Smooth muscle cell (in vitro differentiated cells): ENCODE results near the gene C6orf52. TPM values are rescaled to one million over a fixed set of nuclear protein-coding genes. Genes with fewer than 3 reads are reported as not detected.

ENCODE experiments used
- DNase-seq: peaks from one replicate; lab custom pipeline; 2025; ENCODE audit not compliant: unreplicated experiment; lab: John Stamatoyannopoulos, UW
- H2AFZ ChIP-seq: fragments of 200-600 bp; sonication (generic); 2 replicates; pipeline ENCODE4 v1.6.0; 2016; ENCODE audit warnings: antibody characterized with exemption, low read depth, mild to moderate bottlenecking
- H3F3A ChIP-seq: fragments of 200-600 bp; sonication (generic); 2 replicates; pipeline ENCODE4 v1.6.0; 2017; ENCODE audit warnings: antibody characterized with exemption, low read depth
- H3K27ac ChIP-seq: fragments of 200-600 bp; sonication (generic); 2 replicates; pipeline ENCODE4 v1.5.1; 2016; ENCODE audit warnings: low read depth, mild to moderate bottlenecking
- H3K27me3 ChIP-seq: fragments of 200-600 bp; sonication (generic); 2 replicates; pipeline ENCODE4 v1.6.1; 2016; ENCODE audit warnings: low read depth, mild to moderate bottlenecking
- H3K36me3 ChIP-seq: fragments of 200-600 bp; sonication (generic); 2 replicates; pipeline ENCODE4 v1.5.1; 2016; ENCODE audit warnings: low read depth
- H3K4me1 ChIP-seq: fragments of 200-600 bp; sonication (generic); 2 replicates; pipeline ENCODE4 v1.5.1; 2016; ENCODE audit warnings: low read depth
- H3K4me2 ChIP-seq: fragments of 200-600 bp; sonication (generic); 2 replicates; pipeline ENCODE4 v1.6.0; 2016; ENCODE audit warnings: mild to moderate bottlenecking
- H3K4me3 ChIP-seq: fragments of 200-600 bp; sonication (generic); 2 replicates; pipeline ENCODE4 v1.5.1; 2016; ENCODE audit warnings: mild to moderate bottlenecking
- H3K79me2 ChIP-seq: fragments of 200-600 bp; sonication (generic); 2 replicates; pipeline ENCODE4 v1.6.0; 2016; ENCODE audit warnings: low read depth, mild to moderate bottlenecking
- H3K9ac ChIP-seq: fragments of 200-600 bp; sonication (generic); 2 replicates; pipeline ENCODE4 v1.6.0; 2016; ENCODE audit warnings: low read depth
- H3K9me3 ChIP-seq: fragments of 200-600 bp; sonication (generic); replicated peaks from 2 replicates; pipeline ENCODE4 v1.5.1; 2016; ENCODE audit warnings: low read depth
- H4K20me1 ChIP-seq: fragments of 200-600 bp; sonication (generic); 2 replicates; pipeline ENCODE4 v1.6.0; 2016; ENCODE audit warnings: low read depth
- CTCF ChIP-seq: fragments of 200-600 bp; sonication (generic); IDR thresholded peaks from 2 replicates; pipeline ENCODE4 v1.5.1; 2017; ENCODE audit warnings: borderline replicate concordance, mild to moderate bottlenecking, antibody characterized with exemption; ENCODE audit not compliant: insufficient read depth, poor library complexity, severe bottlenecking
- WGBS: methylation state at CpG from one replicate; pipeline ENCODE4 v1.1.7; 2016; ENCODE audit warnings: low lambda C conversion rate; 5-methylcytosine and 5-hydroxymethylcytosine counted together
- polyA plus RNA-seq: library from polyadenylated mRNA; unstranded; fragments of >200 nt; fragmentation: Nextera tagmentation; extraction: Ambion mirVana; gene quantifications from 2 replicates; pipeline ENCODE4 v1.2.1, GENCODE V29; 2016
- total RNA-seq: library from RNA; depleted of rRNA; stranded (reverse); fragments of >200 nt; gene quantifications from 2 replicates; pipeline ENCODE4 v1.2.3, GENCODE V29; 2014

Gene C6orf52
- total and polyA plus RNA-seq, 2 experiments from 2014 or later: 2.4 to 9.5 TPM

GRCh38 chr6:10685092-10685915 lies 9.1 kb downstream of the C6orf52 start:
- WGBS: 82% methylated on average over 3 of the region's 3 CpGs
- Histone ChIP-seq H3K4me2 (no peak overlapping the region), H3K4me1 (peaks cover 2% of the 10 kb centered on the region), H3F3A (no peaks in the 10 kb centered on the region), H3K9me3 (no peaks in the 10 kb centered on the region), H3K27ac (no peak overlapping the region), H3K4me3 (no peak overlapping the region), H4K20me1 (no peaks in the 10 kb centered on the region), H3K36me3 (no peaks in the 10 kb centered on the region), H3K79me2 (no peaks in the 10 kb centered on the region), H3K9ac (no peak overlapping the region), H3K27me3 (no peaks in the 10 kb centered on the region), H2AFZ (no peak overlapping the region)
- DNase-seq: no peak
- no peak for TF ChIP-seq CTCF

GRCh38 chr6:10684618-10685017 lies 9.8 kb downstream of the C6orf52 start:
- no peaks in the 10 kb centered on the region for H3K9me3 ChIP-seq
- no peaks in the 10 kb centered on the region for H3K27me3 ChIP-seq
- no peak overlapping the region for H3K9ac ChIP-seq
- no peak overlapping the region for H3K4me3 ChIP-seq
- TF ChIP-seq CTCF: no peak
- H2AFZ ChIP-seq: no peak overlapping the region
- H3K79me2 ChIP-seq: no peaks in the 10 kb centered on the region
- H3K4me1 ChIP-seq: no peaks in the 10 kb centered on the region
- no peaks in the 10 kb centered on the region for H4K20me1 ChIP-seq
- no peaks in the 10 kb centered on the region for H3F3A ChIP-seq
- no peak for DNase-seq
- H3K27ac ChIP-seq: no peak overlapping the region
- H3K4me2 ChIP-seq: no peak overlapping the region
- 89% methylated on average over 5 of the region's 5 CpGs for WGBS
- no peaks in the 10 kb centered on the region for H3K36me3 ChIP-seq

GRCh38 chr6:10682355-10682988 lies 11.9 kb downstream of the C6orf52 start:
- no peak for DNase-seq
- Histone ChIP-seq H3K4me2 (no peak overlapping the region), H3K4me3 (no peak overlapping the region), H3K27me3 (no peaks in the 10 kb centered on the region), H4K20me1 (no peaks in the 10 kb centered on the region), H3K9me3 (no peaks in the 10 kb centered on the region), H3K4me1 (no peaks in the 10 kb centered on the region), H3K79me2 (no peaks in the 10 kb centered on the region), H2AFZ (no peak overlapping the region), H3F3A (no peaks in the 10 kb centered on the region), H3K9ac (no peak overlapping the region), H3K36me3 (no peaks in the 10 kb centered on the region), H3K27ac (no peak overlapping the region)
- no peak for TF ChIP-seq CTCF

- H3K9me3 ChIP-seq: no peaks in the 10 kb centered on the region
- H3K36me3 ChIP-seq: no peaks in the 10 kb centered on the region
- H3K27ac ChIP-seq: no peak overlapping the region
- DNase-seq: no peak
- H3K79me2 ChIP-seq: no peaks in the 10 kb centered on the region
- H3F3A ChIP-seq: no peaks in the 10 kb centered on the region
- no peak overlapping the region for H2AFZ ChIP-seq
- H4K20me1 ChIP-seq: no peaks in the 10 kb centered on the region
- H3K9ac ChIP-seq: no peak overlapping the region
- no peak overlapping the region for H3K4me2 ChIP-seq
- H3K4me1 ChIP-seq: no peaks in the 10 kb centered on the region
- H3K27me3 ChIP-seq: no peaks in the 10 kb centered on the region
- 37% methylated on average over 3 of the region's 3 CpGs for WGBS
- no peak overlapping the region for H3K4me3 ChIP-seq
- TF ChIP-seq CTCF: no peak
Measured at GRCh38 chr6:10681795-10682194, 12.6 kb downstream of the C6orf52 start.
